Natural killer cell treated with Interleukin-12 subunit alpha and Interleukin-12 subunit beta and Interleukin-15 and Interleukin-18, amount 100 ng/mL, for 72 hours (primary cell): ENCODE data around the gene SEC62. TPM values are rescaled to one million over a fixed set of nuclear protein-coding genes. Genes with fewer than 3 reads are reported as not detected.
"Not testable (repeated sequence)": the region's sequence is repeated elsewhere in the genome, so short reads cannot be mapped to it uniquely, and the experiment has no call there.

ENCODE experiments used
- ATAC-seq, 2 donors: fragments of 150-1000 bp; cut with Tn5 transposase in 1 of 2; sonication (Bioruptor Pico), chemical (Tn5 transposase) in 1 of 2; 2 replicates each; pipeline ENCODE4 v1.10.0; 2021
- DNase-seq: peaks from one replicate; pipeline ENCODE4 v3.0.0; 2022; ENCODE audit warnings: low spot score
- H3K27ac Mint-ChIP-seq, 2 donors: 1 replicate in 1 of 2; 2 replicates in 1 of 2; pipeline ENCODE4 v1.8.0; 2022; ENCODE audit warnings: mixed read lengths in 2 of 2, mild to moderate bottlenecking in 1 of 2, moderate library complexity in 1 of 2
- H3K27me3 Mint-ChIP-seq, 2 donors: 1 replicate in 1 of 2; 2 replicates in 1 of 2; pipeline ENCODE4 v1.8.0; 2022; ENCODE audit warnings: mixed read lengths in 2 of 2
- H3K36me3 Mint-ChIP-seq: one replicate; pipeline ENCODE4 v1.8.0; 2022; ENCODE audit warnings: mixed read lengths
- H3K4me1 Mint-ChIP-seq, 2 donors: 1 replicate in 1 of 2; 2 replicates in 1 of 2; pipeline ENCODE4 v1.8.0; 2022; ENCODE audit warnings: low read depth in 2 of 2, mixed read lengths in 2 of 2, mild to moderate bottlenecking in 1 of 2
- H3K4me3 Mint-ChIP-seq: one replicate; pipeline ENCODE4 v1.8.0; 2022; ENCODE audit warnings: mixed read lengths
- H3K9me3 Mint-ChIP-seq: 2 replicates; pipeline ENCODE4 v1.8.0; 2022; ENCODE audit warnings: mixed read lengths
- total RNA-seq, 2 donors: library from RNA; stranded (reverse); gene quantifications; one replicate each; pipeline ENCODE4 v1.2.3, GENCODE V29; 2022

Gene SEC62
- total RNA-seq, 2 donors from 2014 or later = 51.2 to 68.9 TPM

GRCh38 chr3:170012683-170013400, 46.2 kb downstream of the SEC62 start:
- H3K27me3 Mint-ChIP-seq = peaks cover 9 to 11% of the 10 kb centered on the region in 2 donors
- no peaks in the 10 kb centered on the region for H3K36me3 Mint-ChIP-seq
- no peak overlapping the region for H3K4me3 Mint-ChIP-seq
- ATAC-seq (no peak), DNase-seq (no peak)
- no peaks in the 10 kb centered on the region for H3K9me3 Mint-ChIP-seq
- no peak overlapping the region for H3K27ac Mint-ChIP-seq
- peaks cover 0 to 5% of the 10 kb centered on the region in 2 donors for H3K4me1 Mint-ChIP-seq

GRCh38 chr3:170016057-170016456, 49.5 kb downstream of the SEC62 start:
- peaks cover 18 to 19% of the 10 kb centered on the region in 2 donors for H3K27me3 Mint-ChIP-seq
- peaks cover 0 to 5% of the 10 kb centered on the region in 2 donors for H3K4me1 Mint-ChIP-seq
- H3K36me3 Mint-ChIP-seq = no peaks in the 10 kb centered on the region
- no peak for ATAC-seq
- H3K27ac Mint-ChIP-seq = no peak overlapping the region
- H3K4me3 Mint-ChIP-seq = no peak overlapping the region
- H3K9me3 Mint-ChIP-seq = no peaks in the 10 kb centered on the region
- DNase-seq = no peak

DNA sequence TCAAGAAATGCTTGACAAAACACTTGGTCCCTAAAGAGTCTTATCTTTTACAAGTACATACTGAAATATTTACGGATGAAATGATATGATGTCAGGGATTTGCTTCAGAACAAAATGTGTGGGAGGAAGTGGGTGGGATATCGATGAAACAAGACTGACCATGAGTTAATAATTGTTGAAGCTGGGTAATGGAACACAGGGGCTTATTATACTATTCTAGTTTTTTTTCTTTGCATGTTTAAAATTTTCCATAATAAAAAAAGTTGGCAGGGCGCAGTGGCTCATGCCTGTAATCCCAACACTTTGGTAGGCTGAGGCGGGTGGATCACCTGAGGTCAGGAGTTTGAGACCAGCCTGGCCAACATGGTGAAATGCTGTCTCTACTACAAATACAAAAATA, 52.7 kb downstream of the SEC62 start:
- not testable (repeated sequence) for H3K4me3 Mint-ChIP-seq, H3K9me3 Mint-ChIP-seq, DNase-seq, H3K4me1 Mint-ChIP-seq, ATAC-seq, H3K36me3 Mint-ChIP-seq, H3K27ac Mint-ChIP-seq
- H3K27me3 Mint-ChIP-seq = peaks cover 25 to 28% of the 10 kb centered on the region in 2 donors

DNA sequence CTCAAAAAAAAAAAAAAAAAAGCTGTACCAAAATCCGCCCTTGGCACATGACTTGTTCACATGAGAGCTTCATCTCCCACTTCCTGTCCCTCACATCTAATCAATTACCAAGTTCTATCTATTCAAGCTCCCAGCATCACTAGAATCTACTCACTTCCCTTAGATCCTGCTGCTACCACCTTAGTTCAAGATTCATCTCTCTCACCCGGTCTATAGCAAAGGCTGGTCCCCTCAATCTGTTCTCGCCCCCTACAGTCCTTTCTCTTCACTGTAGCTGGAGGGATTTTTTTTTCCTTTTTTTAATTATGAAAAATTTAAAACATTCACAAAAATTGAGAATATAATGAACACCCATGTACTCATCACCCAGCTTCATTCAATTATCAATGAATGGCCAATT, 54.5 kb downstream of the SEC62 start:
- H3K4me3 Mint-ChIP-seq = no peak overlapping the region
- H3K9me3 Mint-ChIP-seq = no peaks in the 10 kb centered on the region
- H3K4me1 Mint-ChIP-seq = peaks cover 4 to 5% of the 10 kb centered on the region in 2 donors
- ATAC-seq = no peak
- peaks cover 29 to 40% of the 10 kb centered on the region in 2 donors for H3K27me3 Mint-ChIP-seq
- no peak for DNase-seq
- no peaks in the 10 kb centered on the region for H3K36me3 Mint-ChIP-seq
- no peak overlapping the region for H3K27ac Mint-ChIP-seq

DNA sequence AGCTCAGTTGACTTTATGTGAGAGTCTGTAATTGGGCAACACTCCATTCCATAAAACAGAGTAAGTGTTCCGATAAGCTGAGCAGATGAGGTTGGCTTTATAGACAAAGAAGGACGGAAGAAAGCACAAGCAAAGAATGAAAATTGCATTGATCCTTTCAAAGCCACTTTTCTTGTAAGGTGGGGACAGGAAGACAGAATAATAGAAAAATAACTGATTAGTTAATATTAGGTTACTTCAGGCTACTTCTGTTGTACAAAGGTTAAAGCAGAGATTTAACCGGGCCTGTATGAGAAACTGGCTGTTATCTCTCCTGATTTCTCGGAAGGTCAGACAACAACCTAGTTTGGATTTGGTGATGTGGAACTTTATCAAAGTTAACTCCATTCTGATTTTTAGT, 55.7 kb downstream of the SEC62 start:
- Mint-ChIP-seq H3K27me3 (peaks cover 18 to 31% of the 10 kb centered on the region in 2 donors), H3K9me3 (no peaks in the 10 kb centered on the region), H3K36me3 (no peaks in the 10 kb centered on the region), H3K27ac (no peak overlapping the region), H3K4me3 (no peak overlapping the region), H3K4me1 (peaks cover 6 to 9% of the 10 kb centered on the region in 2 donors)
- DNase-seq (no peak), ATAC-seq (no peak)

DNA sequence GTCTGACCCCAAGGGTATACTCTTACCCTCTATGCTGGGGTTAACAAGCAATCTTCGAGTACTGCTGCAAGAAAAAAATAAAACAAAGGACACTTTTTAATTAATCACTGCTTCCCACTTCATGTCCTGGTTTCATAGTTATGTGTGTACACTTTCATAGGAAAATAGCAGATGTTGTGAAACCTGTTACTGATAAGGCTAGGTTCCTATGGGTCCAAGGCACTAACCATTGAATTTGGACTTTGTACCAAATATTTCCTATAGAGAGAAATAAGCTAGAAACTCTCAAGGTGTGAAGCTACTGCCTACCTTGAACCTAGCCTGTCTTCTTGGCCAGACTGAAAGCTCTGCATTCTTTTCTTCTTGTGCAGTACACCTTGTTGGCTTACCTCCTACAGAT, 56.6 kb downstream of the SEC62 start:
- Mint-ChIP-seq H3K4me1 (peaks cover 10 to 15% of the 10 kb centered on the region in 2 donors), H3K27me3 (peaks cover 18 to 29% of the 10 kb centered on the region in 2 donors), H3K27ac (no peak overlapping the region), H3K9me3 (no peaks in the 10 kb centered on the region), H3K36me3 (no peaks in the 10 kb centered on the region), H3K4me3 (no peak overlapping the region)
- DNase-seq (no peak), ATAC-seq (no peak)

DNA sequence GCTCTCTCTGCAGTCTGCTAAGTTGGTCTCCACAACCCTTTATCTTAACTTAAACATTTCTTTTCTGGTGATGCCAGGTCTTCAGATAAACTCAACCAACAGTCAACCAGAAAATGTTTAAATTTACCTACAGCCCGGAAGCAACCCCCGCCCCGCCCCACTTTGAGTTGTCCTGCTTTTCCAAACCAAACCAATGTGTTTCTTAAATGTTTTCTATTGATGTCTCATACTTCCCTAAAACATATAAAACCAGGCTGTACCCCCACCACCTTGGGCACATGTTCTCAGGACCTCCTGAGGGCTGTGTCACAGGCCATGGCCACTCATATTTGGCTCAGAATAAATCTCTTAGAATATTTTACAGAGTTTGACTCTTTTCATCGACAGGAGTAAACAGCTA, 58.0 kb downstream of the SEC62 start:
- DNase-seq (no peak), ATAC-seq (no peak)
- Mint-ChIP-seq H3K27ac (no peak overlapping the region), H3K9me3 (no peaks in the 10 kb centered on the region), H3K36me3 (no peaks in the 10 kb centered on the region), H3K4me3 (no peak overlapping the region), H3K4me1 (peaks cover 10 to 15% of the 10 kb centered on the region in 2 donors), H3K27me3 (peaks cover 15 to 20% of the 10 kb centered on the region in 2 donors)

DNA sequence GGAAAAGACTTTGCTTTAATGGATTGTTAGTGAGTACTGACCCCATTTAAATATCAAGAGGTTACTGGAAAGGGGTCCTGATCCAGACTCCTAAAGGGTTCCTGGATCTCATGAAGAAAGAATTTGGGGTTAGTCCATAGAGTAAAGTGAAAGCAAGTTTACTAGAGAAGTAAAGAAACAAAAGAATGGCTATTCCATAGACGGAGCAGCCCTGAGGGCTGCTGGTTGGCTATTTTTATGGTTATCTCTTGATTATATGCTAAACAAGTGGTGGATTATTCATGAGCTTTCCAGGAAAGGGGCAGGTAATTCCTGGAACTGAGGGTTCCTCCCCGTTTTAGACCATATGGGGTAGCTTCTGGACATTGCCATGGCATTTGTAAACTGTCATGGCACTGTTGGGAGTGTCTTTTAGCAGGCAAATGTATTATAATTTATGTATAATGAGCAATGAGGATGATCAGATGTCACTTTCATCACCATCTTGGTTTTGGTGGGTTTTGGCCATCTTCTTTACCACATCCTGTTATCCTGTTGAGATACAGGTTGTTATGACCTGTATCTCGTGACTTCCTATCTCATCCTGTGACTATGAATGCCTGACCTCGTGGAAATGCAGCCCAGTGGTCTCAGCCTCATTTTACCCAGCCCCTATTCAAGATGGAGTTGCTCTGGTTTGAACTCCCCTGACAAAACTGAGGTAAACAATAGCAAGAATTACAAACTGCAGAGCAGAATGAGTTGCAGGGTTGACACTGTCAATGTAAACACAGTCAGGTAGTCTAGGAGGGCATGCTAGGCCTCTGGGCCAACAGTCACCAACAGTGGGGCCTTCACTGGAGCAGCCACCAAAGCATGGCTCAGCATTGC, 60.9 kb downstream of the SEC62 start:
- ATAC-seq (peak in 1 of 2 donors; percentile 61), DNase-seq (no peak)
- no peaks in the 10 kb centered on the region for H3K36me3 Mint-ChIP-seq
- peaks cover 5 to 13% of the 10 kb centered on the region in 2 donors for H3K27me3 Mint-ChIP-seq
- no peak overlapping the region for H3K4me3 Mint-ChIP-seq
- no peaks in the 10 kb centered on the region for H3K9me3 Mint-ChIP-seq
- peaks cover 10 to 15% of the 10 kb centered on the region in 2 donors for H3K4me1 Mint-ChIP-seq
- peak overlapping the region in 1 of 2 donors; percentile 22 for H3K27ac Mint-ChIP-seq

DNA sequence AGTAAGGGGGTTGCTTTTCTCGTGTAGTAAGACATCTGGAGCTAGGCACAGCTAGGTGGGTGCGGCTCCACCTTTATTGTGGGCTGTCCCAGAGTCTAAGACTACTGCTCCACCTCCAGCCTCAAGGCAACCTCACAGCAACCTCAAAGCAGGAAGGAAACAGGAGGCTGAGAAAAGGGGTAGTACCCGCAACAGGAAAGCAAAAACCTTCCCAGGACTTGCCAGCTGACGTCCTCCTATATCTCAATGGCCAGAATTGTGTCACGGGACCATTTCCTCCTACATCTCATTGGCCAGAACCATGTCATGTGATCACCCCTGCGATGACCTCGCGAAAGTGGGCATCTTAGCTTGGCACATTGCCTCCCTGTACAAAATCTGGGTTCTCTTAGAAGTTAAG, 66.9 kb downstream of the SEC62 start:
- Mint-ChIP-seq H3K4me1 (peaks cover 12% of the 10 kb centered on the region in 2 donors), H3K4me3 (no peak overlapping the region)
- ATAC-seq = no peak

GRCh38 chr3:170037463-170038433, 71.1 kb downstream of the SEC62 start, which contains the start of gene GPR160:
Gene GPR160 (plus strand): TSS chr3:170037995. CDS start chr3:170083973, 45,978 bp downstream.
- Mint-ChIP-seq H3K36me3 (no peaks in the 10 kb centered on the region), H3K4me1 (peaks cover 12% of the 10 kb centered on the region in 2 donors), H3K27ac (no peak within 1 kb of the TSS), H3K9me3 (no peaks in the 10 kb centered on the region), H3K27me3 (peaks cover 0 to 9% of the 10 kb centered on the region in 2 donors), H3K4me3 (peak within 1 kb of the TSS; percentile 81)
- DNase-seq = peak; percentile 85
- peak; percentile 94 to 95 for ATAC-seq

More for the DNA sequence above, 66.9 kb downstream of the SEC62 start:
- H3K36me3 Mint-ChIP-seq = no peaks in the 10 kb centered on the region
- no peak for DNase-seq
- no peak overlapping the region for H3K27ac Mint-ChIP-seq
- peaks cover 0 to 9% of the 10 kb centered on the region in 2 donors for H3K27me3 Mint-ChIP-seq
- H3K9me3 Mint-ChIP-seq = no peaks in the 10 kb centered on the region

DNA sequence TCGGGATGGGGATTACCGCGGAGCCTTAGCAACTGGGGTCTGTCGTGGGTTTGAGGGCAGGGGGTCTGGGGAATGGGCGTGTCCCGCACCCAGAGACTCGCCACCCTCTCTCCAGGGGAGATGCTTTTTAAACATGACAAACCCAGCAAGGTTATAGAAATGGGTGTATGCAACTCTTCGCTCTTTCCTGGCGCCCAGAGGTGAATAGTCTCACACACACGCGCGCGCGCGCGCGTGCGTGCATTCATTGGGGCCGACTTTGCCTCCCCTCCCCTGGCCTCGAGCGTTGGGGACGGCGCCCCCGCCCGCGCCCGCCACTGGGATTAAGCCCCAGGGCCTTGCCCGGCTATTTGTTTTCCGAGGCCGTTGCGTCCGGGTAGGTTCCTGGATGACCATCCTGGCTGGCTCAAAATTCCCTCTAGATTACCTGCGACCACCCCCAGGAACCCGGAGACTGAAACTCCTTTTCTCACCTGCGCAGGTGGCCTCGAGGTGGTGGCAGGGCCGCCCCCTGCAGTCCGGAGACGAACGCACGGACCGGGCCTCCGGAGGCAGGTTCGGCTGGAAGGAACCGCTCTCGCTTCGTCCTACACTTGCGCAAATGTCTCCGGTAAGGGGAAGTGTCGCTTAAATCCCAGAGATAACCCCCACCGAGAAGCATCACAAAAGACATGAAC, 72.0 kb downstream of the SEC62 start:
- peaks cover 0 to 9% of the 10 kb centered on the region in 2 donors for H3K27me3 Mint-ChIP-seq
- ATAC-seq (peak in 1 of 2 donors; percentile 19), DNase-seq (no peak)
- H3K4me3 Mint-ChIP-seq = peak overlapping the region; percentile 81
- H3K9me3 Mint-ChIP-seq = no peaks in the 10 kb centered on the region
- no peaks in the 10 kb centered on the region for H3K36me3 Mint-ChIP-seq
- no peak overlapping the region for H3K27ac Mint-ChIP-seq
- H3K4me1 Mint-ChIP-seq = peaks cover 5 to 10% of the 10 kb centered on the region in 2 donors

- peaks cover 6 to 7% of the 10 kb centered on the region in 2 donors for H3K4me1 Mint-ChIP-seq
- no peak for DNase-seq
- ATAC-seq = no peak
- peak overlapping the region in 1 of 2 donors; percentile 52 for H3K27ac Mint-ChIP-seq
- H3K4me3 Mint-ChIP-seq = peak overlapping the region; percentile 3
- no peaks in the 10 kb centered on the region for H3K9me3 Mint-ChIP-seq
- no peaks in the 10 kb centered on the region for H3K36me3 Mint-ChIP-seq
- peaks cover 0 to 9% of the 10 kb centered on the region in 2 donors for H3K27me3 Mint-ChIP-seq
Observed at GRCh38 chr3:170040418-170040817, 73.8 kb downstream of the SEC62 start.
